H9 (cell line): ENCODE measurements around the gene CARMIL3. TPM values are rescaled to one million over a fixed set of nuclear protein-coding genes. Genes with fewer than 3 reads are reported as not detected.

Experiments
- DNase-seq: peaks from one replicate; pipeline ENCODE4 v3.0.0-alpha.2; 2017
- H2AFZ ChIP-seq: one replicate; pipeline ENCODE4 v1.6.1; 2013; ENCODE audit warnings: mild to moderate bottlenecking, low read length, control low read depth, moderate library complexity
- H2AK5ac ChIP-seq: 2 replicates; pipeline ENCODE4 v1.6.1; 2013; ENCODE audit warnings: low read length, control low read depth, mixed read lengths; ENCODE audit not compliant: insufficient read length
- H2BK120ac ChIP-seq: one replicate; pipeline ENCODE4 v1.6.1; 2013; ENCODE audit warnings: low read depth, mild to moderate bottlenecking, low read length, control low read depth, inconsistent platforms; ENCODE audit not compliant: poor library complexity, severe bottlenecking
- H2BK12ac ChIP-seq: 2 replicates; pipeline ENCODE4 v1.6.1; 2013; ENCODE audit warnings: low read length, control low read depth, mixed read lengths, low read depth; ENCODE audit not compliant: insufficient read length
- H2BK15ac ChIP-seq: 2 replicates; pipeline ENCODE4 v1.6.1; 2013; ENCODE audit warnings: low read depth, low read length, control low read depth
- H2BK20ac ChIP-seq: one replicate; pipeline ENCODE4 v1.6.1; 2013; ENCODE audit warnings: low read depth, mild to moderate bottlenecking, low read length, control low read depth, inconsistent platforms; ENCODE audit not compliant: poor library complexity, severe bottlenecking
- H2BK5ac ChIP-seq: 2 replicates; pipeline ENCODE4 v1.6.1; 2013; ENCODE audit warnings: low read length, control low read depth, mixed read lengths; ENCODE audit not compliant: insufficient read length
- H3K14ac ChIP-seq: 2 replicates; pipeline ENCODE4 v1.6.1; 2013; ENCODE audit warnings: low read length, control low read depth; ENCODE audit not compliant: insufficient read depth
- H3K18ac ChIP-seq: 2 replicates; pipeline ENCODE4 v1.6.1; 2013; ENCODE audit warnings: low read depth, mild to moderate bottlenecking, mixed read lengths, low read length, control low read depth; ENCODE audit not compliant: insufficient read length
- H3K23ac ChIP-seq: 2 replicates; pipeline ENCODE4 v1.6.1; 2013; ENCODE audit warnings: low read length, control low read depth, mixed read lengths, low read depth; ENCODE audit not compliant: insufficient read length
- H3K23me2 ChIP-seq: 2 replicates; pipeline ENCODE4 v1.6.1; 2013; ENCODE audit warnings: low read depth, mild to moderate bottlenecking, mixed read lengths, low read length, control low read depth; ENCODE audit not compliant: insufficient read length, poor library complexity, severe bottlenecking
- H3K27ac ChIP-seq: 2 replicates; pipeline ENCODE4 v1.5.1; 2013; ENCODE audit warnings: low read length, control low read depth, mixed read lengths, low read depth; ENCODE audit not compliant: insufficient read length
- H3K27me3 ChIP-seq: 2 replicates; pipeline ENCODE4 v1.6.1; 2013; ENCODE audit warnings: low read length, control low read depth, inconsistent platforms; ENCODE audit not compliant: insufficient read depth
- H3K4ac ChIP-seq: 2 replicates; pipeline ENCODE4 v1.6.1; 2013; ENCODE audit warnings: low read depth, mild to moderate bottlenecking, control low read depth, inconsistent platforms, low read length, moderate library complexity
- H3K4me1 ChIP-seq: 2 replicates; pipeline ENCODE4 v1.6.1; 2013; ENCODE audit warnings: low read length, control low read depth, inconsistent platforms; ENCODE audit not compliant: insufficient read depth
- H3K4me2 ChIP-seq: 2 replicates; pipeline ENCODE4 v1.6.1; 2013; ENCODE audit warnings: low read length, control low read depth, mixed read lengths; ENCODE audit not compliant: insufficient read length, insufficient read depth
- H3K56ac ChIP-seq: 2 replicates; pipeline ENCODE4 v1.6.1; 2013; ENCODE audit warnings: low read depth, mild to moderate bottlenecking, mixed read lengths, low read length, control low read depth; ENCODE audit not compliant: insufficient read length
- H3K79me1 ChIP-seq: 2 replicates; pipeline ENCODE4 v1.6.1; 2013; ENCODE audit warnings: low read depth, mild to moderate bottlenecking, moderate library complexity, low read length, control low read depth, inconsistent platforms; ENCODE audit not compliant: insufficient read depth, poor library complexity, severe bottlenecking
- H3K79me2 ChIP-seq: 2 replicates; pipeline ENCODE4 v1.6.1; 2013; ENCODE audit warnings: low read length, control low read depth, inconsistent platforms; ENCODE audit not compliant: insufficient read depth
- H3K9ac ChIP-seq: 2 replicates; pipeline ENCODE4 v1.6.1; 2013; ENCODE audit warnings: low read length, control low read depth, mixed read lengths; ENCODE audit not compliant: insufficient read length; ENCODE audit errors: extremely low read depth
- H3K9me3 ChIP-seq: one replicate; pipeline ENCODE4 v1.6.1; 2013; ENCODE audit warnings: low read depth, low read length, inconsistent platforms; ENCODE audit not compliant: control insufficient read depth
- H3T11ph ChIP-seq: one replicate; pipeline ENCODE4 v1.6.1; 2013; ENCODE audit warnings: mild to moderate bottlenecking, low read length, control low read depth, inconsistent platforms
- H4K20me1 ChIP-seq: one replicate; pipeline ENCODE4 v1.6.1; 2013; ENCODE audit not compliant: control insufficient read depth, insufficient read length, insufficient read depth
- H4K5ac ChIP-seq: 2 replicates; pipeline ENCODE4 v1.6.1; 2013; ENCODE audit warnings: low read depth, mild to moderate bottlenecking, mixed read lengths, low read length, control low read depth; ENCODE audit not compliant: insufficient read length
- H4K8ac ChIP-seq: replicated peaks from 2 replicates; pipeline ENCODE4 v1.6.1; 2013; ENCODE audit warnings: low read length, control low read depth, mixed read lengths, low read depth; ENCODE audit not compliant: insufficient read length
- H4K91ac ChIP-seq: 2 replicates; pipeline ENCODE4 v1.6.1; 2013; ENCODE audit warnings: low read depth, mild to moderate bottlenecking, moderate library complexity, mixed read lengths, low read length, control low read depth; ENCODE audit not compliant: insufficient read length
- H3K27ac Mint-ChIP-seq, 3 experiments: 2 replicates in 2 of 3; 3 replicates in 1 of 3; pipeline ENCODE4 v1.8.0; 2020 to 2021; ENCODE audit warnings: mixed read lengths in 3 of 3, mild to moderate bottlenecking in 1 of 3, moderate library complexity in 1 of 3
- H3K27me3 Mint-ChIP-seq: 2 replicates; pipeline ENCODE4 v1.8.0; 2021; ENCODE audit warnings: low read depth, mild to moderate bottlenecking, moderate library complexity, mixed read lengths
- H3K36me3 Mint-ChIP-seq, 3 experiments: 2 replicates in 2 of 3; 3 replicates in 1 of 3; pipeline ENCODE4 v1.8.0; 2020 to 2021; ENCODE audit warnings: low read depth in 3 of 3, mixed read lengths in 3 of 3; ENCODE audit not compliant: insufficient read depth in 1 of 3
- H3K4me1 Mint-ChIP-seq, 2 experiments: 2 replicates each; pipeline ENCODE4 v1.8.0; 2020; ENCODE audit warnings: mixed read lengths in 2 of 2
- H3K4me3 Mint-ChIP-seq, 2 experiments: 2 replicates in 1 of 2; 3 replicates in 1 of 2; pipeline ENCODE4 v1.8.0; 2020 to 2021; ENCODE audit warnings: mild to moderate bottlenecking in 2 of 2, mixed read lengths in 2 of 2, moderate library complexity in 1 of 2
- H3K9me3 Mint-ChIP-seq, 2 experiments: 2 replicates in 1 of 2; 3 replicates in 1 of 2; pipeline ENCODE4 v1.8.0; 2020; ENCODE audit warnings: mild to moderate bottlenecking in 2 of 2, mixed read lengths in 2 of 2, moderate library complexity in 1 of 2
- CTCF ChIP-seq: fragments of 200-600 bp; sonication (generic); conservative IDR thresholded peaks from 3 replicates; pipeline ENCODE4 v1.8.0; 2021; ENCODE audit warnings: antibody characterized with exemption, mild to moderate bottlenecking
- WGBS: extraction: QIAGEN DNeasy Blood & Tissue Kit; methylation state at CpG from one replicate; pipeline ENCODE4 v1.1.7; 2013; ENCODE audit warnings: missing lambda C conversion rate, low lambda C conversion rate, mixed read lengths; ENCODE audit not compliant: insufficient read length; ENCODE audit errors: extremely low coverage; 5-methylcytosine and 5-hydroxymethylcytosine counted together
- total RNA-seq: library from RNA; stranded (reverse); gene quantifications from 2 replicates; pipeline ENCODE4 v1.2.1, GENCODE V29; 2021

Gene CARMIL3
- total RNA-seq, 1 experiment from 2014 or later, result 5.8 TPM

DNA sequence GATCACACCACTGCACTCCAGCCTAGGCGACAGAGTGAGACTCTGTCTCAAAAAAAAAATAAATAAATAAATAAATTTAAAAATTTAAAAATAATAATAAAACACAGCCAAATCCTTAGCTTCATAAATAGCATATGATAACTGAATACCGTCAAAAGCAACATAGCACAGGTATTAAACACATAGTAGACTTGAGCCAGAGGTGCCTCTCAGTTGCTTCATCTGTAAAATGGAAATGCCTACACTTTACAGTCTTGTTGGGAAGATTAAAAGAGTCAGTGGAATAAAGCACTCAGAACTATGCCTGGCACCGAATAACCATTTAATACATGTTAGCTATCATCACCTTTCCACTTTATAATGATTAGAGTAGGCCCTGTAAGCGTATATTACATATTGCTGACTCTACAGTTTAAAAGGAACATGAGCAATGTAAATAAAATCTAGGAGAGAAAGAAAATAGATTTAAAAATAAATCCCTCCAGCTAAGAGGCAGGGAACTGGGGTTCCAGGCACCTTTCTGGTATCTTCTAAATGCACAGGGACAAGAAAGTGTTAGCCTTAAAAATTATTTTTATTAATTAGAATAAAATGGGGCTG lies 55.0 kb downstream of the CARMIL3 start:
- no peak for DNase-seq
- peaks cover 18 to 19% of the 10 kb centered on the region in 2 experiments for H3K9me3 Mint-ChIP-seq
- Histone ChIP-seq H3K56ac (no peak overlapping the region), H3K9ac (no peak overlapping the region), H3K27ac (no peak overlapping the region), H2BK20ac (no peak overlapping the region), H3K79me1 (no peaks in the 10 kb centered on the region), H3K14ac (no peak overlapping the region), H3K18ac (no peak overlapping the region), H3K27me3 (no peaks in the 10 kb centered on the region), H4K5ac (no peak overlapping the region), H2AK5ac (no peak overlapping the region), H2BK5ac (no peak overlapping the region), H3K4ac (no peak overlapping the region), H2BK120ac (no peak overlapping the region), H4K8ac (no peak overlapping the region), H3T11ph (no peak overlapping the region), H3K23ac (no peak overlapping the region), H3K23me2 (no peaks in the 10 kb centered on the region), H3K4me1 (no peaks in the 10 kb centered on the region), H2AFZ (no peak overlapping the region), H4K91ac (no peak overlapping the region), H3K4me2 (no peak overlapping the region), H4K20me1 (no peaks in the 10 kb centered on the region), H2BK15ac (no peak overlapping the region), H3K9me3 (no peaks in the 10 kb centered on the region), H3K79me2 (no peaks in the 10 kb centered on the region), H2BK12ac (no peak overlapping the region)
- H3K27ac Mint-ChIP-seq, result no peak overlapping the region
- peaks cover 29 to 33% (median 33%) of the 10 kb centered on the region in 3 experiments for H3K36me3 Mint-ChIP-seq
- no peak for TF ChIP-seq CTCF
- no peaks in the 10 kb centered on the region for H3K27me3 Mint-ChIP-seq
- H3K4me3 Mint-ChIP-seq, result no peak overlapping the region; a peak in 1 of 5 replicates
- WGBS, result no CpG with 5 or more reads among the region's 4 CpGs
- H3K4me1 Mint-ChIP-seq, result peaks cover 3 to 5% of the 10 kb centered on the region in 2 experiments
